ENCODE data around the gene MRNIP. TPM values are rescaled to one million over a fixed set of nuclear protein-coding genes. Genes with fewer than 3 reads are reported as not detected.

MRNIP gene, protein sequence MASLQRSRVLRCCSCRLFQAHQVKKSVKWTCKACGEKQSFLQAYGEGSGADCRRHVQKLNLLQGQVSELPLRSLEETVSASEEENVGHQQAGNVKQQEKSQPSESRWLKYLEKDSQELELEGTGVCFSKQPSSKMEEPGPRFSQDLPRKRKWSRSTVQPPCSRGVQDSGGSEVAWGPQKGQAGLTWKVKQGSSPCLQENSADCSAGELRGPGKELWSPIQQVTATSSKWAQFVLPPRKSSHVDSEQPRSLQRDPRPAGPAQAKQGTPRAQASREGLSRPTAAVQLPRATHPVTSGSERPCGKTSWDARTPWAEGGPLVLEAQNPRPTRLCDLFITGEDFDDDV
- total RNA-seq (20.2 TPM), polyA plus RNA-seq (ENCODE audit: insufficient read depth in 1 of 8, insufficient read length in 8 of 8, low replicate concordance in 1 of 8) (10 to 100 TPM; 10.7 to 18.4 (median 15.8) TPM)
- long read RNA-seq, donor 1, partial matches to known transcripts: 0 of 4 reads
- long read RNA-seq, donor 1, other reads (novel, unspliced or antisense): 0 of 4 reads
- long read RNA-seq, donor 2: 0 reads
- long read RNA-seq, donor 3, partial matches to known transcripts: 0 of 6 reads
- long read RNA-seq, donor 3, other reads (novel, unspliced or antisense): 0 of 6 reads
- long read RNA-seq, donor 4, full-length matches to known transcripts: 3 of 96 reads
- long read RNA-seq, donor 4, partial matches to known transcripts: 86 of 96 reads
- long read RNA-seq, donor 4, other reads (novel, unspliced or antisense): 7 of 96 reads
- long read RNA-seq, donor 5, transcript MRNIP-201 (7 exons, 1,238 nt): major isoform, 7 of 11 reads
- long read RNA-seq, donor 5, partial matches to known transcripts: 0 of 11 reads
- long read RNA-seq, donor 5, other reads (novel, unspliced or antisense): 0 of 11 reads
- long read RNA-seq, donor 6, transcript MRNIP-201 (7 exons, 1,238 nt): major isoform, 5 of 10 reads
- long read RNA-seq, donor 6, partial matches to known transcripts: 0 of 10 reads
- long read RNA-seq, donor 6, other reads (novel, unspliced or antisense): 0 of 10 reads
- long read RNA-seq, donor 7, partial matches to known transcripts: 6 of 12 reads
- long read RNA-seq, donor 7, other reads (novel, unspliced or antisense): 0 of 12 reads
- long read RNA-seq, donor 8, partial matches to known transcripts: 0 of 1 reads
- long read RNA-seq, donor 8, other reads (novel, unspliced or antisense): 0 of 1 reads
- long read RNA-seq, donor 9, partial matches to known transcripts: 0 of 1 reads
- long read RNA-seq, donor 9, other reads (novel, unspliced or antisense): 0 of 1 reads
- long read RNA-seq, donor 10, full-length matches to known transcripts: 3 of 3 reads
- long read RNA-seq, donor 10, partial matches to known transcripts: 0 of 3 reads
- long read RNA-seq, donor 10, other reads (novel, unspliced or antisense): 0 of 3 reads
- long read RNA-seq, donor 11, full-length matches to known transcripts: 6 of 6 reads
- long read RNA-seq, donor 11, partial matches to known transcripts: 0 of 6 reads
- long read RNA-seq, donor 11, other reads (novel, unspliced or antisense): 0 of 6 reads

DNA sequence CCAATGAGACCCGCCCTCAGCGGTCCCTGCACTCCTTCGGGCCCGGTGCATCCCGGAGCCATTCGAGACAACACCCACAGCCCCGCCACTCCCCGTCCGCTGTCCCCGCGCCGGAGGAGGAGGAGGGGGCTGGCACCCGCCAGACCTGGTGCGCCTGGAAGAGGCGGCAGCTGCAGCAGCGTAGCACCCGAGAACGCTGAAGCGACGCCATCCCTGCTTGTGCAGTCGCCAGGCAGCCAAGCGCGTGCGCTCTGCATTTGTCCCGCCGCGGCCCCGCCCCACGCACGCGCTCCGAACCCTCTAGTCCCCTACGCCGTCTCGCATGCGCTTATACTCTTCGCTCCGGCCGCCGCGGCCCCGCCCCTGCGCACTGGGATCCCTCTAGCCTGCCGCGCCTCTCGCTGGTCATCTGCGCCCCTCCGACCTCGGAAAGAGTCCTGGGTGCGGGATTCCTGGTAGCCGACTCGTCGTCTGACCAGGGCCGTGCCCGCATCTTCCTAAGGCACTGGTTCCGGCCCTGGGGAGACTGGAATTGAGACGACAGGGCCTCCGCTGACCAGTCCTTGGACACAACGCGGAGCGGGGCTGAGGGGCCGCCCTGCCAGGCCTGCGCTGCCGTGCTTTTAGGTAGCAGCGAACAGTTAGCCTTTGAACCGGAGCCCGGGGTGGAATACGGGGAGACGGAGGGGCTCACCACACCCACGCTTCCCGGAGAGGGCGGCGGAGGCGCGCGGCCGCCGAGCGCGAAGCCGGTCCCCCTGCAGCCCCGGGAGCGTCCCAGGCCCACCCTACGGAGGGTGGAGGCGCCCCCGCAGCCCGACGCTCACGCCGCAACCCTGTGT lies at the start of gene MRNIP:
TSS of gene MRNIP (minus strand) at position 232 of the 842 bp plus-strand sequence. CDS start at position 211, 21 bp downstream.
- peak within 1 kb of the TSS; percentile 97 for H3K27ac ChIP-seq (ENCODE audit: low read length)
- peak; percentile 99 for DNase-seq
- under 1% methylated on average over 82 of the region's 90 CpGs for WGBS (ENCODE audit: insufficient coverage)
- H3K4me1 ChIP-seq (ENCODE audit: control insufficient read depth, insufficient read depth, low read length): peaks cover 11% of the 10 kb centered on the region
- peaks cover 23% of the 10 kb centered on the region for H3K36me3 ChIP-seq (ENCODE audit: control insufficient read depth, insufficient read depth, low read length)
- no peaks in the 10 kb centered on the region for H3K27me3 ChIP-seq (ENCODE audit: control insufficient read depth, insufficient read depth, low read length)
- peaks cover 6% of the 10 kb centered on the region for H3K9me3 ChIP-seq (replicated peaks; ENCODE audit: control insufficient read depth, low read depth, low read length)
- peak within 1 kb of the TSS; percentile 98 for H3K4me3 ChIP-seq (ENCODE audit: low read length)

DNA sequence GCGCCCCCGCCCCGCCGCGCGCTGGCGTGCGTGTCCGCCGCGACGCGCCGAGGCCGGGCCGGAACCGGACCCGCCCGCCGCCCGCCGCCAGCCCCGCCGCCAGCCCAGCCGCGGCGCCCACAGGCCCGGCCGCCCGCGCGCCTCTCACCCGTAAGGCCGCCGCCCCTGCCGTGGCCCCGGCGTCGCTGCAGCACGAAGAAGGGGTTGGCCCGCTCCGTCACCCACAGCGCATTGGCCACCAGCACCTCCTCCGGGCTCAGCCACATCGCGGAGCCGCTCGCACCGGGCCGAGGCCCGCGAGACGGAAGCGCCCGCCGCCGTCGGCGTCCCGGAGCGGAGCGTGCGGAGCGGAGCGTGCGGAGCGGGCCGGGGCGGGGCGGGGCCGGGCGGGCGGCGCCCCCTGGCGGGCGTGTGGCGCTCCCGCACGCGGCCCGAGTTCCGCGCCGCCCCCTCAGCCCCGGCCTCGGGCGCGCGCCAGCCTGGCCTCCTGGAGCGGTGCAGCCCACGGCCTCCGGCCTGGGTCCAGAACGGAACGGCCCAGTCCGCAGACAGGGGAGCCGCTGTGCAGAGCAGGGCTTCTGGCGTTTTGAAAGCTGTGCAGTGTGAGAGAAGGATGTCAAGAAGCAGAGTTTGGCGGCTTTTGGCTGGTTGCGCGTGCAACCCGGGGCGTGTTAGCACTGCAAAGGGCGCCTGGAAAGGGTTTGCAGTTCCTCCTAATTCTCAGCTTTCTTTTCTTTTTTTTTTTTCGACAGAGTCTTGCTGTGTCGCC lies 49.1 kb upstream of the MRNIP start, which contains the start of gene TBC1D9B:
TSS of gene TBC1D9B (minus strand) at position 342 of the 769 bp plus-strand sequence. CDS start at position 266, 76 bp downstream.
- no peaks in the 10 kb centered on the region for H3K9me3 ChIP-seq (replicated peaks; ENCODE audit: control insufficient read depth, low read depth, low read length)
- peak within 1 kb of the TSS; percentile 42 for H3K27ac ChIP-seq (ENCODE audit: low read length)
- H3K4me1 ChIP-seq (ENCODE audit: control insufficient read depth, insufficient read depth, low read length): peaks cover 21% of the 10 kb centered on the region
- H3K27me3 ChIP-seq (ENCODE audit: control insufficient read depth, insufficient read depth, low read length): no peaks in the 10 kb centered on the region
- WGBS (ENCODE audit: insufficient coverage): under 1% methylated on average over 99 of the region's 105 CpGs
- DNase-seq: peak; percentile 87
- peak within 1 kb of the TSS; percentile 67 for H3K4me3 ChIP-seq (ENCODE audit: low read length)
- H3K36me3 ChIP-seq (ENCODE audit: control insufficient read depth, insufficient read depth, low read length): peaks cover 23% of the 10 kb centered on the region

DNA sequence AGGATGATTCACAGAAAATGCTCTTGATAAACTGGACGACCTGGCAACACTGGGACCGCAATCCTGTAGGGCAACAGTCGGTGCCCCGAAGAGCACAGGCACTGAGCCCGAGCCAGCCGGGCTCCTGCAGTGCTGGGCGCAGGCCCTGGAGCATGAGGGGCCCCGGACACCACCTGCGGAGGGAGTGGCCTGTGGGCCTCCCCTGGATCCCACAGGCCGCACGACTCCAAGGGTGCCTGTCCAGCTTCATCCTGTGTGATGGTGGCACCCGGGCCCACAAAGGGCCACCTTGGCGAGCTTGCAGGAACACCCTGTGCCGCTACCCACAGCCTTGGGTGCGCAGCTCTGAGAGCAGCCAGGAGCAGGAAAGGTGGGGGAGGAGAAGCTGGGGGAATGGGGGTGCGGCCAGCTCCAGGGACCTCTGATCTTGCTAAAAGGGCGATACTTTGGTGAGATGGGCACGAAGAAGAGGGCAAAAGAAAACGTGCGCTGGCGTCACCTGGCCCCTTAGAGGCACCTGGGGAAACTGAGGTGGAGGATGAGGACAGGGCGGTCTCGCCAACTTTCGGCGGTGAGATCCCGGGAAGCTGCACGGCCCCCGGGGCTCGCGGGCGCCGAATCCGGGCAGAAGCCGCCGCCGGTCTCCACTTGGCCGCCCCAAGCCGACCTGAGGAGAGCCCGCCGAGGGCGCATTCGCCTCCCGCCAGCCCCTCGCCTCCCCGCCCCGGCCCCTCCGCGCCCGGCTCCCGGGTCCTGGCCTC lies 48.4 kb upstream of the MRNIP start:
- Histone ChIP-seq H3K4me3 (ENCODE audit: low read length) (peak overlapping the region; percentile 67), H3K27ac (ENCODE audit: low read length) (peak overlapping the region; percentile 42), H3K4me1 (ENCODE audit: control insufficient read depth, insufficient read depth, low read length) (peaks cover 28% of the 10 kb centered on the region), H3K36me3 (ENCODE audit: control insufficient read depth, insufficient read depth, low read length) (peaks cover 31% of the 10 kb centered on the region), H3K9me3 (replicated peaks; ENCODE audit: control insufficient read depth, low read depth, low read length) (no peaks in the 10 kb centered on the region), H3K27me3 (ENCODE audit: control insufficient read depth, insufficient read depth, low read length) (no peaks in the 10 kb centered on the region)
- peak; percentile 25 for DNase-seq
- WGBS (ENCODE audit: insufficient coverage): 10% methylated on average over 47 of the region's 50 CpGs

DNA sequence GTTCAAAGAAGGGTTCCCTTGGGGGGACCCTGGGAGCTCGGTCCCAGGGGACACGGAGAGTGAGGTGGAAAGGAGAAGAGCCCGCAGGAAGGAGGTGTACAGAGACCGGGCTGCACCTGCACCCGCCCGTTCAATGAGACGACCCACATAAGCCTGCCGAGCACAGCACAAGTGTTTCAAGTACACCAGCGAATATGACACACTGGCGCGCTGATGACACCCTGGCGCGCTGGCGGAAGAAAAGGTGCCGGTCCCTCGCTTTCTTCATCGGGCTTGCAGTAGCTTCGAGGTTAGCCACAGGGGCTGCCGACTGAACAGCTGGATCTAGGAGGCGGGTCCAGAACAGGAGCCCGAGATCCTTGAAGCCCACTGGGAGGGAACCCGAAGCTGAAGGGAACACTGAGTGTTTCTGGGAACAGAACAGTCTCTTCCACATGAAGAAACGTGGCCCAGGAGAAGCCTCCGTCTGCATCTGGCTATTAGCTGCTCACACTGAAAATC lies 47.7 kb upstream of the MRNIP start:
- no peaks in the 10 kb centered on the region for H3K9me3 ChIP-seq (replicated peaks; ENCODE audit: control insufficient read depth, low read depth, low read length)
- H3K27ac ChIP-seq (ENCODE audit: low read length): no peak overlapping the region
- peaks cover 28% of the 10 kb centered on the region for H3K4me1 ChIP-seq (ENCODE audit: control insufficient read depth, insufficient read depth, low read length)
- no peak for DNase-seq
- H3K36me3 ChIP-seq (ENCODE audit: control insufficient read depth, insufficient read depth, low read length): peaks cover 33% of the 10 kb centered on the region
- WGBS (ENCODE audit: insufficient coverage): 75% methylated on average over 24 of the region's 24 CpGs
- no peaks in the 10 kb centered on the region for H3K27me3 ChIP-seq (ENCODE audit: control insufficient read depth, insufficient read depth, low read length)
- H3K4me3 ChIP-seq (ENCODE audit: low read length): peak overlapping the region; percentile 67

DNA sequence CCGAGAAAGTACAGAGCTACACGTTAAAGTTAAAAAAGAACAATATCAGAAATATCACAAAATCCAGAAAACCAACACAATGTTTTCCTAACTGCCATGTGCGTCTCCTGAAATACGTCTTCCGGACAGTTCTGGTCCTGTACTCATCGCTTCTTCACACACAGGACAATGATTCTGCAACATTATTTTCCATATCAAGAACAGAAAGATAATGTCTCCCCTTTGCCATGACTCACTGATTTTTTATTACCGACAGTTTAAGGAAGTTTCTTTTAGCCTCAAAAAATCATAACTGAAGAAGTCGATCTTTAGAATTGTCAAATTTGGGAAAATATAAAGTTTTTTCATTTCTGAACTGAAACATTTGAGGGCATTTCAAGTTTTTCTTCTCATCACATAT lies 46.5 kb upstream of the MRNIP start:
- no peak overlapping the region for H3K27ac ChIP-seq (ENCODE audit: low read length)
- no peaks in the 10 kb centered on the region for H3K9me3 ChIP-seq (replicated peaks; ENCODE audit: control insufficient read depth, low read depth, low read length)
- WGBS (ENCODE audit: insufficient coverage): 94% methylated on average over 4 of the region's 8 CpGs
- H3K27me3 ChIP-seq (ENCODE audit: control insufficient read depth, insufficient read depth, low read length): no peaks in the 10 kb centered on the region
- H3K4me1 ChIP-seq (ENCODE audit: control insufficient read depth, insufficient read depth, low read length): peaks cover 36% of the 10 kb centered on the region
- H3K4me3 ChIP-seq (ENCODE audit: low read length): no peak overlapping the region
- DNase-seq: no peak
- H3K36me3 ChIP-seq (ENCODE audit: control insufficient read depth, insufficient read depth, low read length): peaks cover 43% of the 10 kb centered on the region

DNA sequence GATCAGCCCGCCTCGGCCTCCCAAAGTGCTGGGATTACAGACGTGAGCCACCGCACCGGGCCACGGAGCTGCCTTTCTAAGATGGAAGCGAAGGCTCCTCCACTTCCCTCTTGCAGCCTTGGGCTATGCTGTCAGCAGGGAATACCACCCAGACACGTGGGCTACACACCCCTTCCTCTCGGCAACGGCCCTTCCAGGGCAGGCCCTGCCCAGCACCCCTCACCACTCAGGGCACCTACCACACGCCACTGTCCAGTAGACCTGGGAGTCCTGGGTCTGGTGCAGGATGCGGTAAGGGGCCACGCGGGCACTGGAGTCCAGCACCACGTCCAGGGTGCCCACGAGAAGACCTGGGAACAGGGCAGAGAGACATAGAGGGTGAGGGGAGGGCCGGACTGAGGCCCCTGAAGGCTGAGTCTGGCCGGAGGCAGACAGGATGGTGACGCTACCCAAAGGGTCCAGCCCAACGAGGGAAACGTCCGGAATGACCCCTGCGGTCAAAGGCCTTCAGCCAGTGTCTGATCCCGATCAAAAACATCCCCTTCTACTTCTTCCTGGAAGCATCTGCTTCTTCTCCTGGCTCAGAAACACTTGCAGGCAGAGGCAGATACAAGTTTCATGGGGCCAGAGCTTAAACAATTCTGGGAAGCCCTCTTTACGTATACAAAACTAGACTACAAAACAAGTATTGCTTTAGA lies 46.0 kb upstream of the MRNIP start:
- Histone ChIP-seq H3K36me3 (ENCODE audit: control insufficient read depth, insufficient read depth, low read length) (peaks cover 48% of the 10 kb centered on the region), H3K27ac (ENCODE audit: low read length) (no peak overlapping the region), H3K27me3 (ENCODE audit: control insufficient read depth, insufficient read depth, low read length) (no peaks in the 10 kb centered on the region), H3K4me1 (ENCODE audit: control insufficient read depth, insufficient read depth, low read length) (peaks cover 38% of the 10 kb centered on the region), H3K4me3 (ENCODE audit: low read length) (no peak overlapping the region), H3K9me3 (replicated peaks; ENCODE audit: control insufficient read depth, low read depth, low read length) (no peaks in the 10 kb centered on the region)
- no peak for DNase-seq
- 88% methylated on average over 23 of the region's 25 CpGs for WGBS (ENCODE audit: insufficient coverage)

DNA sequence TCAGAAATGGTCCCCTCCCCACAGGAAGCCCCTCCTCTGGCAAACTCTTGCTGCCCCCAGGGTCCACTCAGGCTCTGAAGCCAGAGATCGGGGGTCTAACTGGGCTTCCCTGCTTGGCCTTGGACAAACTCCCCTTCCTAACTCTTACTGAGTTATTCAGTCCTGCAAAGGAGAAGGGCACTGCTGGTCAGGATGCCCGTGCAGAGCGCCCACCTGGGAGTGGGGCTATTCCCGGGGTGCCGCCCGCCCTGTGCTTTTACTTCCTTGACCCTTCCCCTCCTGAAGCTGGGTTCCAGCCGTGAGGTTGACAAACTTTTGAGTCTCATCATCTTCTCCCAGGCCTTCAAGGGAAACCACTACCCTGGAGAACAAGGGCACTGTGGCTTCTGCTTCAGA lies 44.1 kb upstream of the MRNIP start:
- Histone ChIP-seq H3K9me3 (replicated peaks; ENCODE audit: control insufficient read depth, low read depth, low read length) (no peaks in the 10 kb centered on the region), H3K4me1 (ENCODE audit: control insufficient read depth, insufficient read depth, low read length) (peaks cover 30% of the 10 kb centered on the region), H3K4me3 (ENCODE audit: low read length) (no peak overlapping the region), H3K36me3 (ENCODE audit: control insufficient read depth, insufficient read depth, low read length) (peaks cover 64% of the 10 kb centered on the region), H3K27ac (ENCODE audit: low read length) (no peak overlapping the region), H3K27me3 (ENCODE audit: control insufficient read depth, insufficient read depth, low read length) (no peaks in the 10 kb centered on the region)
- no peak for DNase-seq
- WGBS (ENCODE audit: insufficient coverage): 83% methylated on average over 2 of the region's 7 CpGs

Measured in muscle of leg (tissue), 16 donors.